ENCODE data around the gene UCN. TPM values are rescaled to one million over a fixed set of nuclear protein-coding genes. Genes with fewer than 3 reads are reported as not detected.
"Not testable (repeated sequence)": the region's sequence is repeated elsewhere in the genome, so short reads cannot be mapped to it uniquely, and the experiment has no call there.

The UCN gene
- total RNA-seq, 3 donors from 2014 or later = 0.52 to 1.2 (median 0.92) TPM

- ATAC-seq (no peak), DNase-seq (no peak)
- Histone ChIP-seq H3K4me1 (ENCODE audit: low read depth) (peaks cover 13% of the 10 kb centered on the region), H3K4me3 (no peak overlapping the region), H3K36me3 (ENCODE audit: low read depth) (no peaks in the 10 kb centered on the region), H3K9me3 (no peaks in the 10 kb centered on the region)
- intact Hi-C loops (cut with DNase I, micrococcal nuclease) = no loop called here
- TF ChIP-seq CTCF (IDR thresholded peaks at IDR 0.05) = no peak
Measured at GRCh38 chr2:27305516-27305915, 2.7 kb downstream of the UCN start.

- no peak for DNase-seq
- ATAC-seq = no peak
- Histone ChIP-seq H3K4me1 (ENCODE audit: low read depth) (peaks cover 13% of the 10 kb centered on the region), H3K4me3 (no peak overlapping the region), H3K36me3 (ENCODE audit: low read depth) (no peaks in the 10 kb centered on the region), H3K9me3 (no peaks in the 10 kb centered on the region)
- TF ChIP-seq CTCF (IDR thresholded peaks at IDR 0.05) = no peak
- intact Hi-C loops (cut with DNase I, micrococcal nuclease) = no loop called here
Measured at GRCh38 chr2:27304488-27305240, 3.6 kb downstream of the UCN start.

- DNase-seq (peak in 2 of 3 donors; percentile 48 to 54), ATAC-seq (peak; percentile 88)
- peak; percentile 59 for TF ChIP-seq CTCF (IDR thresholded peaks at IDR 0.05)
- H3K4me3 ChIP-seq = no peak overlapping the region
- no peaks in the 10 kb centered on the region for H3K36me3 ChIP-seq (ENCODE audit: low read depth)
- intact Hi-C loops (cut with DNase I, micrococcal nuclease) = no loop called here
- H3K4me1 ChIP-seq (ENCODE audit: low read depth) = peaks cover 11% of the 10 kb centered on the region
- H3K9me3 ChIP-seq = no peaks in the 10 kb centered on the region
Measured at GRCh38 chr2:27303093-27304025, 4.9 kb downstream of the UCN start.

GRCh38 chr2:27300606-27301005, 7.6 kb downstream of the UCN start:
- H3K4me1 ChIP-seq (ENCODE audit: low read depth); H3K36me3 ChIP-seq (ENCODE audit: low read depth); DNase-seq; H3K4me3 ChIP-seq; ATAC-seq; H3K9me3 ChIP-seq; intact Hi-C loops (cut with DNase I, micrococcal nuclease): not testable (repeated sequence)

- Histone ChIP-seq H3K36me3 (ENCODE audit: low read depth) (no peaks in the 10 kb centered on the region), H3K9me3 (no peaks in the 10 kb centered on the region), H3K4me3 (no peak overlapping the region), H3K4me1 (ENCODE audit: low read depth) (no peaks in the 10 kb centered on the region)
- no peak for DNase-seq
- intact Hi-C loops (cut with DNase I, micrococcal nuclease) = no loop called here
- no peak for TF ChIP-seq CTCF (IDR thresholded peaks at IDR 0.05)
- no peak for ATAC-seq
Measured at GRCh38 chr2:27298391-27299080, 9.7 kb downstream of the UCN start.

Measured in mucosa of descending colon (tissue), 3 donors.